ENCODE results near the gene PNMA6F. TPM values are rescaled to one million over a fixed set of nuclear protein-coding genes. Genes with fewer than 3 reads are reported as not detected.

Gene PNMA6F
- polyA plus RNA-seq (2013, experiment 1 of 2; ENCODE audit: insufficient read length) = not detected
- polyA plus RNA-seq (2013, experiment 2 of 2; ENCODE audit: insufficient read length) = not detected

DNA sequence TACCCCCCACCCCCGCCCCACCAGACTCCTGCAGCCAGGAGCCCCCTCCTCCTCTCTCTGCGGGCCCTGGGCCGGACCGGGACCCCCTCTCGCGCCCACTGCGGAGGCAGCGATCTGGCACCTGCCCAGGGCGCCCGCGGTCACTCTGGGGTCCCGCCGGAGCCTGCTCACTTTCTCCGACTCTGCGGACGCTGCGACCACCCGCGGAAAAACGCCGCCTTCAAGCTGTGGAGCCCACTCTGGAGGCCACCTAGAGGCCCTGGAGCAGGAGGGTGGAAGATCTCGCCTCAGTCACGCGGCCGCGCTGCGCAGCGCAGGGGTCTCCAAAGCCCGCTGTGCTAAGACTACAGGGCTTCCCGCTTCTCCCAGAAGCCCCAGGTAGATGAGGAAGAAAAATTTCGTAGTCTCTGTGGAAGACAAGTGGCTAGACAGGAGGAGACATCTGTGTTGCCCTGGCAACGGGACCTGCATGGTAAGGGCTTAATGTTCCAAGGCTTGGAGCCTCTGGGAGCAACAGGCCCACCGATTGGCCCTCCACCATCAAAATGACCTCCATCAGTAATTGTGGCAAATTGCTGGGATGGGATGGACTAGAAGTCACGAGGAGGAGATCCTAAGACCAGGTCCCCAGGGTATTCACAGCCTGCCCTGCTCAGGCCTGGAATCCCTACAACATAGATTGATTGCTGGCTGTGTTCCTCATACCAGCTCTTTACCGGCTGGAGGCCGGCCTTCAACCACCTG, at the start of gene PNMA6F:
TSS of gene PNMA6F (minus strand) at position 387 of the 744 bp plus-strand sequence. CDS start 1,093 bp downstream, outside the sequence.
- no peak for DNase-seq

DNA sequence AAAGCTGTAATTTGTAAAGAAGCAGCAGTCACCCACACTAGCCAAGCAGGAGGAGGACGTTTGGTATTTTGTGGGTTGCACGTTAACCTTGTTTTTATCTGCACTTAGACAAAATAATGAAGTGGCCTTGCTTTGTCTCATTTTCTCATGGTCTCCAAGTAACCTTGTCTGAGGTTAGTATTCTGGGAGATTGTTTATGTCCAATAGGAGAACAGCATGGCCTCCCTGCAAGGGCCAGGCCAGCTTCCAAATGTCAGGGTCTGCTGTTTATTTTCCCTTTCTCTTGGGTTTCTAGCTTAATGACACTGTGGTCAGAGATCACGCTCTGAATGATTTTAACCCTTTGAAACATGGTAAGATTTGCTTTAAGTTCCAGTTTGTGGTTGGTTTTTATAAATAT, 49.7 kb upstream of the PNMA6F start:
- DNase-seq = no peak

DNA sequence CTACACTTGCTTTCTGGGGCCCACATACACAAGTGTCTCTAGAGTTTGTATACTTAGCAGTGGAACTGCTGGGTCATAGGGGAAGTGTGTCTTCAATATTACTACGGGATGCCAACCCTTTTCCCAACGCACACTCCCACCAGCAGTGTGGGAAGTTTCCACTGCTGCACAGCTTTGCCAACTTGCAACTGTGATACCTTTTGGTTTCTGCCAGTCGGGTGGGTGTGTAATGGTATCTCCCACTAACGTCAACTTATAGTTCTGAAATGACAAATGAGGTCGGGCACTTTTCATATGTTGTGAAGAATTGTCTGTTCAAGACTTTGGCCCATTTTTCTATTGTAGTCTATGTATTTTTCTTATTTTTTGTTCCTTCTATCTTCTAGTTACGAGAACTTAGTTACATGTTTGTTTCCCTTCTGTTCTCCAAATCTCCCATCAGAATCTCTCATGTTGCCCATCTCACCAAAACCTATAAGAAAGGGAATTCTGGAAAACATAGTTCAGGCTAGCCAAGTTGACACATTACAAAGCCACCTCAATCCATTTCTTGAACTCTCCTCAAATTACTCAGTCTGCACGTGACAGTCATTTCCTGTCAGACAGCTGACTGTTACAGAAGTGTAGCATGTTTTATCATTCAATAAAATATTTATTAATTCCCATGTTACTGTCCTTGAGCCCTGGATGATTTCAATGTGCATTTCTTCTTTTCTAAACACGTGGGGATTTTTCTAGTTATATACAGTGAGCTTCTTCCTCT, 48.9 kb upstream of the PNMA6F start:
- no peak for DNase-seq

DNA sequence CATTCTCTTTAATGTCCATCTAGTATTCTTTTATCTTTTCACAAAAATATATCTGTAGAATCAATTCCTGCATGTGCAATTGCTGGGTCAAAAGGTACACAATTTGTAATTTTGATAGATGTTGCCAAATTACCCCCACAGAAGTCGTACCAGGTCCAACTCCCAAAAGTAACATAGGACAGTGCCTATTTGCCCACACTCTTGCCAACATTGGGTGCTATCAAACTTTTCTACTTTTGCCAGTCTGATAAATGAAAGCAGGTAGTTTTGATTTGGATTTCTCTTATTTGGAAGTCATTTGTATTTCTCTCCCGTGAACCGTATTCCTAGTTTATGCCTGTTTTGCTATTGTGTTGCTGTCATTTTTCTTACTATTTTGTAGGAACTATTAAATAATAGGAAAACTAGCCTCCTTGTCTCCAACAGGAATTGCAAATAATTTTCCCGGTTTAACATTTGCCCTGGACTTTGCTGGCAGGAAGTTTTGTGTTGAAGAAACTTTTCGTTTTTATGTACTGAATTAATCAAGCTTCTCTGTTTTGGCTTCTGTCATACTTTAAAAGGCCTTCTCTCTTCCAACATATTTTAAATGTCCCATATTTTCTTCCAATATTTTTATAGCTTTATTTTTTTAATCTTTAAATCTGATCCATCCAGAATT, 45.4 kb upstream of the PNMA6F start:
- DNase-seq = no peak

DNA sequence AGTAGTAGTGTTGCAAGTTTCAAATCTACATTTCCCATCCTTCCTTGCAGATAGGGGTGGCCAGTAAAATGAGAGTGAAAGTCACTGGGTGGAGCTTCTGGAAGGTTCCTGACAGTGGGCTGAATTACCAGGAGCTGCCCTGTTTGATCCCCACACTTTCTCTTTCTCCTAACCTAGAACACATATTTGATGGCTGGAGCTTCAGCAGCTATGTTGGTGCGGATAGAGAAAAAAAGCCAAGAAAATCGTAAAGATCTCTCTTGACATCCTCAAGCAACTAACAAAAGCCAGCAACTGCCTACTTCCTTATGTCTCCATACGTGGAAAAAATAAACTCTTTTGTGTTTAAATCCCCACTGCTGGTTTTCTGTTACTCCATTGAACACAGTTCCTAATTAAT, 44.6 kb upstream of the PNMA6F start:
- DNase-seq = no peak

DNA sequence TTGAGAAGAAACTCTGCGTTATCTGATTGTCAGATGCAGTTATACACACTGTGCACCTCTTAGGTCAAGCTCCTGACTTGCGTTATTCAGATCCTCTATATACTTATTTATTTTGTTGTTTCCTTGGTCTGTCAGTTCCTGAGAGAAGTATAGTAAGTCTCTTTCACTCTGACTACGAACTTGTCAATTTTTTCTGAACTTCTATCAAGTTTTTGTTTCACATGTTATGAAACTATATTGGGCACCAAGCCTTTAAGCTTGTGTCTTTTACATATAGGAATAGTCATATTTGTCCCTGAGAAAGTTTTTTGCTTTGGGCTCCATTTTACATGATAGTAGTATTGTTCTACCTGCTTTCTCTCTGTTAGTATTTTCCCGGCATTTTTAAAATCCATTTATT, 44.1 kb upstream of the PNMA6F start:
- no peak for DNase-seq

DNA sequence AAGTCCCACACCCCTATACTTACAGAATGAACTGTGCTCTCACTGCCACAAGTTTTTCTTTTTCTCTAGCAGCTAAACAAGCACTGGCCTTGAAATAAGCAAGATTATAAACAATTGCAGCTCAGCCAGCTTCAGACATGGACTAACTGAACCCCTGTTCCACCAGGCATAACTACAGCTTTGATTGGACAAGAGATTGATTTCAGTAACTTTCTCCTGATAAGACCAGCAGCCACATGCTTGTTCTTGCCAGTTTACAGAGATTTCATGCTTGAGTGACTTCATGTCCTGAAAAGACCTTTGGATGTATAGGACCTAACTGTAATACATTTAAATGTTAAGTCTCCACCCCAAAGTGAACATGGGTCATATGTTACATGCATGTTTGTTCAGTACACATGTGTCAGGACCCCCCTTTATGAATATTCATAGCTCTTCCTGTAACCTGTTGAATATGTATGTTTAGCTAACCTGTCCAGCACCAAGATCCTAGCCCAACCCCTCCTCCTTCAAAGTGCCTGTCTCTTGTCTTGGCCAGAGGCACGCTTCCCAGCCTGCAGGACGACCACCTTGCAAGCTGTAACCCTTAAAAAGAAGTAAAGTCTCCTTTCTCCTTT, 40.3 kb upstream of the PNMA6F start:
- no peak for DNase-seq

DNA sequence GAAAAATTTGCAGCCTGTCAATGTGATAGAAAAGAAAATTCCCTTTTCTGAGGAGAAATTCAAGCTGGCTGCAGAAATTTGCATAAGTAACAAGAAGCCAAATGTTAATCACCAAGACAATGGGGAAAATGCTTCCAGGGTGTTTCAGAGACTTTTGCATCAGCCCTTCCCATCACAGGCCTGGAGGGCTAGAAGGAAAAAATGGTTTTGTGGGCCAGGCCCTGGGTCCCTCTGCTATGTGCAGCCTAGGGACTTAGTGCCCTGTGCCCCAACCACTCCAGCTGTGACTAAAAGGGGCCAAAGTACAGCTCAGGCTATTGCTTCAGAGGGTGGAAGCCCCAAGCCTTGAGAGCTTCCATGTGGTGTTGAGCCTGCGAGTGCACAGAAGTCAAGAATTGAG, 36.3 kb upstream of the PNMA6F start:
- no peak for DNase-seq

DNA sequence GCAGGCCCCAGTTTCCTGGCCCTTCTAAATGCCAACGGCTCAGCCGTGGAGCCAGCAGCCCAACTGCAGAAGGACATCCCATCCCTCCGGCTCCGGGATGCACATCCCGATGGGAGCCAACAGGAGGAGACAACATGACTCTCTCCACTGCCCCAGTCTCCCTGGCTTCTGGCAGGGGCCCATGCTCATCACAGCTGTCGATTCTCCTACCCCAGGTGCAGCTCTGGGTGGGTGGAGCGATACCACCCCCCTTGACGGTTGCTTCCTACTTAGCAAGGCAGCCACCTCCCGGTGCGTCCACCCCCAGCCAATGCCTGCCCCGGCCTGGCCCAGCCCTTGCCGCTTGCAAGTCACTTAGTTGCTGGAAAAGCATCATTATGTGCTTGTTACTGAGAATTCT, 31.8 kb upstream of the PNMA6F start:
- no peak for DNase-seq

DNA sequence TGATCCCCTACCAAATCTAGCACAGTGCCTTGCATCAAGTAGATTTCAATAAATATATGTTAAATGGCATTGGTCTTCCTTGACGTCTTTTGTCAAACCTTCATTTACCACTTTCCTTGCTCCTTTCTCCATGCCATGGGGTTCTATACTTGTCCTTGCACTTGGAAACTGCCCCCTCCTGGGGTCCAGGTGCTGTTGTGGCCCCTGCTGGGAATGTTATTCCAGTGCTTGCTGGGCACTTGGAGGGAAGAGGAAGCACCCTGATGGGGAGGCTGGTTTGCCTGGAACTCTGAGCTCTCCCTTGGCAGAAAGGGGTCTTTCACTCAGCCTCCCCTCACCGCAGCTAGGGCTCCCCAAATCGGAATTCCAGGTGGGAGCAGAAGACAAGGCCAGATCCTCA, 31.3 kb upstream of the PNMA6F start:
- no peak for DNase-seq

DNA sequence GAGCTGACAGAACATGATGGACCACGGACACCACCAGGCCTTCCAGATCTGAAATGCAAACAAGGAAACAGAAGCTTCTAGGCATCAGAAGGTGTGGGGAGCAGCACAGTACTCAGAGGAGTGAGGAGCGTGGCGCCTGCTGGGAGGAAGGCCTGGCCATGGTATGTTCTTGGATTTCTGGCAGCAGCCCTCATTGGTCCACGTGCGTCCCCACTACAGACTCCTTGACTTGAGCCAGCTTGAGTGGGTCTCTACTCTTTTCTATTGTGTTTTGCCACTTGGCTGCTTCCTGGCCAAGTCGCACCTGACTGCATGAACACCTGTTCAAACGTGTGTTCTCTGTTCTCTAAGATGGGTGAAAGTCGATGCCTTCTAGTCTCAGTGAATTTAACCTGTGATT, 30.4 kb upstream of the PNMA6F start:
- DNase-seq = no peak

DNA sequence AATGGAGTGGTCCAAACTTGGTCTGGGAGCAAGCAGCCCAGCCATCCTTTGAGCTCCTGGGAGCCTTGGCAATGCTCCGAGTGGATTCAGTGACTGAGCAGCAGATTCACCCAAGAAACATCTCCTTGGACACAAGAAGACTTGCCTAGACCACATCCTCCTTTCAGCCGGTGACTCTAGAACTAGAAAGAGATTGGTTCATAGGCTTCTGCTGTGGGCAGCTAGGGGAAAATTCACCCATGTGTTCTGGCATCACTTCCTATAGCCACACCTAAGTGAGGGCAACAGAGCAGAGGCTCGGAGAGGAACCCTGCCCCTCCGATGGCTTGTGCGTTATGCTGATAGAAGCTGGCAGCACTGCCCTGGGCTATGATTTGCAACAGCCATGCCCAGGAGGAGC, 28.4 kb upstream of the PNMA6F start:
- DNase-seq = no peak

DNA sequence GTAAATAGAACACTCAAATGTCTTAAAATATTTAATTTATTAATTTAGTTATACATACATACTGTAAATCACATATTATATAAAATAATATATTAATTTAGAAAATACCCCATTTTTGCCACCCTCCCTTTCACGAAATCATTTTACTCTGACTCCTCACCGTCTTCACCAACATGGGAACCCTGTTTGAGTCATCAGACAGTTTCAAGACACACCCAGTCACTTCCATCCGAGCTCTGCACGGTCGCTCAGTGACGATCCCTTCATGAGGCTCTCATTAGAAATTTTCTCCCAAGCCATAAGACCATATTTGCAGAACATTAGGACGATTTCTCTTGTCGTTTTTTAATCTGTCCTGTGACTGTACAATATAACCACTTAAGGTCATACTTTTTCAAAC, 26.9 kb upstream of the PNMA6F start:
- no peak for DNase-seq

DNA sequence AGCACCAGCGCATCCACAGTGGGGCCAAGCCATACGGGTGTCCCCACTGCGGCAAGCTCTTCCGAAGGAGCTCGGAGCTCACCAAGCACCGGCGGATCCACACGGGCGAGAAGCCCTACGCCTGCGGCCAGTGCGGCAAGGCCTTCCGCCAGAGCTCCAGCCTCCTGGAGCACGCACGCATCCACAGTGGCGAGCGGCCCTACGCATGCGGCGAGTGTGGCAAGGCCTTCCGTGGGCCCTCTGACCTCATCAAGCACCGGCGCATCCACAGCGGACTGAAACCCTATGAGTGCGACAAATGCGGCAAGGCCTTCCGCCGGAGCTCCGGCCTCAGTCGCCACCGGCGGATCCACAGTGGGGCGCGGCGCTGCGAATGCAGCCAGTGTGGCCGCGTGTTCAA, 26.0 kb upstream of the PNMA6F start:
- DNase-seq = no peak

DNA sequence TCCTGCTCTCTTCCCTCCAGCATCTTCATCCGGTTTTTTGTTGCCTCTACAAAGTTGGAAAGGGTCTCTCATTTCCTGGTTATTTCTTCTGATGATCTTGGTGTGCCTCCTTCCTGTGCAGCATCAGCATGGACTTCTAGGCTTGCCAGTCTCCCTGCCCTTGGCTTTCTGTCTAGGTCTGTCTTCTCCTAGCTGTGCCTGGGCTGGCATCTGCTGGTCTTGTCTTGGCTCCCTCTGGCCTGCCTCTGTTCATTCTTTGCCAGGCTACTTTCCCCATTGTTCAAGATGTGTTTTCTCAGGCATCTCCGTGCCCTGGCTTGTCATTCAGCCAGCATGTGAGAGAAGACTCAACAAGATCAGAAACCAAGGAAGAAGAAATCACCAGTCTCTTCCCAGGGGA, 22.1 kb upstream of the PNMA6F start:
- no peak for DNase-seq

DNA sequence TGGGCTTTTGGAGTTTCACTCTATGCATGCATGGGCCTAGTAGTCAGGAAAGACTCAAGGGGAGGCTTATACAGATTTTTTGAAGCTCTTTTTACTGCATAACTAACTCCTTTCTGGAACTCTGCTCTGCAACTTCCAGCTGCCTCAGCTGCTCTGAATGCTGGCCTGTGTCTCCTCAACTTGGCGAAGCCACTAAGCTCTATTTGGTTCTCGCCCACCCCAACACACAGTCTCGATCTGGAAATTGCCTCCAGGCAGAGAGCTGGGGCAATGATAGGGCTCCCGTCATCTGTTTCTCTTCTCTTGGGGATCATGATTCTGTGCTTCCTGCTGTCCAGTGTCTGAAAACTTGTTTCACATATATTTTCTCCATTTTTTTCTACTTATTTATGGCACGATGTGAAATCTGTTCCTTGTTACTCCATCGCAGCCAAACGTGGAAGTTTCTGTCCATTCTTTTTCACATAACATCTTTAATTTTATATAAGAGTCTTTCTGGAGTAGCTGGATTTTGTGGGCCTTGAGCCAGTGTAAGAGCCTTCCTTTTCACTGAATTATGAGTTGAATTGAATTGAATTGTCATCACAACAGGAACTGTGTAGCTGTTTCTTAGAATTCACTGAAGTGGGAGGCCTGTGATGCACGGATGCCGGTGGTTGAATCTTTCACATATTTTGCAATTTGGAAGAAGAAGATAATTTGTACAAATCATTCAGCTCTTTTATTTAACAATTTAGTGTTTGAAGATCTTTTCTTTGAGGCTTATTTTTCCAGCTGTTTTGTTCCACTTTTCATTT, 21.4 kb upstream of the PNMA6F start:
- DNase-seq = no peak

DNA sequence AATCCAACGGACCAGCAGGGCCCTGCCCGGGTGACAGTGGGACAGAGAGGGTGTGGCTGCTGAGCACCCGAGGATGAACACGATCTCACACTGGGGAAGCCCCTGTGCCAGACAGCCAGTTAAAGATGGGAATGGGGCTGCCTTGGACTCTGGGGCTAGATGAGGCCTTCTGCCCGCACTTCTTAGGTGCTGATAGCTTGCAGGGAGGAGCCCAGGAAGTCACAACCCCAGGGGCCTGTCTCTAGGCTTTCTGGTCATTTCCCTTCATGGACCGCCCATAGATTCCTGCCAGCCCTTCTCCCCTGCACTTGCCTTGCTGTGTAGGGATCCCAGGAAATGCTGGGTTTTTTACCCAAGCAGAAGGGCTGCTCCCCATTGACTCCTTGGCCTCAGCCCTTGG, 18.5 kb upstream of the PNMA6F start:
- no peak for DNase-seq

DNA sequence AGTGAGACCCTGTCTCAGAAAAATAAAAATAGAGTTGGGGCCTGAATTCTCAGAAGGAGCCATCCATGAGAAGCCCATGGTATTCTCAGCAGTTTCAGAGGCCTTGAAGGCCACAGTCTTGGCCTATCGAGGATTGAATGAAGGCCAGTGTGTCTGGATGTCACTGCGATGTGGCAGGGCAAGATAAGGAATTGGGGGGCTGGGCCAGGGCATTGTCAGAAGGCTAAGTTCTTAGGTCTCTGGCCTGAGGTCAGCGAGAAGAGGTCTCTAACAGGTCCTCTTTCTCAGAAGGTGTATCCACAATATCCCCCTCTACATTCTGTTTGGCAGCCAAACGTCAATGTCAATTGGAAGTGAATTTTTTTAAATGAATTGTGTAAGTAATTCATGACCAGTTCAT, 18.1 kb upstream of the PNMA6F start:
- no peak for DNase-seq

DNA sequence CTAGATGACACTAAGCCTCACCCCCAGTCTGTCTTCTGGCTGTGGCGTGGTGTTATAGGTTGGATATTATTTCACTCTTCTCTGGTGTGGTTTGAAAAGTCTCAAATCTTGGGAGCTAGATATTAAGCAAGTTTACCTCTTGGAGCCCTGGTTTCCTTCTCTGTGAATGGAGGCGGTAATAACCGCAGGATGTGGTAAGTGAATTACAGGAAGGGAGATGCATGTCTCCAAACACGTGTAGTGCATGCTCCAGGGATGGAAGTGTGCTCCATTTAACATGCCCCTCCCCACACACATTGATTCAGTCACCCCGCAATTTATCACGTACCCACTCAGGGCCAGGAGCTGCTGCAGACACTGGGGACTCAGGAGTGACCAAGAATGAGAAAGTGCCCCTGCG, 17.3 kb upstream of the PNMA6F start:
- DNase-seq = no peak

DNA sequence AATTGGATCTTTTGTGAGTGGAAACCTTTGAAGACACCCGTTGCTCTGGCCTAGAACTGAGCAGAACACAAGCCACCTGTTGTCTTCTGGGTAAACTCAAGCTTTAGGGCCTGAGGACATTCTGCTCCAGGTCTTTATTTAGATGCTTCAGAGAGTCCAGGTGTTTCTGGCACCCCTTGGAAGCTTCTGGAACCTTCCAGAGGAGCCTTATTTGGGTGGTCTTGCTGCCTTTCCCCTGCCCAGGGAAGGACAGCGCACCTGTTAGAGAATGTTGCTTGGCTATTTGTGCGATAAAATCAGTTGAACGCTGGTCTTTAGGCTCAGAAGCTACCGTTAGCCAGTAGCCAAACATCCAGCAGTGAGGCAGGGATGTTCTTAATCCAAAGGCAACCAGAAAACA, 15.4 kb upstream of the PNMA6F start:
- DNase-seq = no peak

DNA sequence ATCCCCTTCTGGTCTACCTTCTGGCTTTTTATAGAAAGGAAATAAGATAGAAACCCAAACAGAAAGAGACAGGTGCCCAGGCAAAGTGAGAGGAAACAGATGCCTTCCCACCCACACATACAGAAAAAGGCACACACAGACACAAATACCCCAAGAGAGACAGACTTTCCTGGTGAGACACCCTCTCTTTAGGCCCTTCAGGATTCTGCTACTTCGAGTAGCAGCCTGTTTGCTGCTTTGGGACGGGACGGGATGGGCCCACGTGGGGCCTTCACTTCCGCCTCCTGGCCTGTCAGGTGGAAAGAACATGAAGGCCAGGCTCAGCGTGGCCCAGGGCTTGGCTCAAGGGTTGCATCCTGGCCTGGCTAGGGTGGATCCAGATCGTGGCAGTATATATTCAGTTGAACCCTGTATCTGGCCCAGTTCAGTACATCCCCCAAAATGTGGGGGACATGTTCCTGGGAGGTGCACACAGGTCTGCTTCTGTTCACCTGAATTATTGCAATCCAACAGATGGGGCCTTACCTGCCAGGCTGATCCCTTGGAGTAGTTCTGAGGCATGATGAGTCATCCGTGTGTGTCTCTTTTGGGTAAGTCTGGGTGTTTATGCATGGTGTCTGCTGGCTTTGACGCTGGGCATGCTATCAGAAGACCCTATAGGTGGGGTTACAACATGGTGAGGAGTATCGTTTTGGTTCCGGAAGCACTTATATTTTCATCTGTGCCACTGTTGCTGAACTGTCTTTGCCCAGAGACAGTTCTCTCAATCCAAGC, 14.7 kb upstream of the PNMA6F start:
- DNase-seq = no peak
